ENCODE data around the gene CORO6. TPM values are rescaled to one million over a fixed set of nuclear protein-coding genes. Genes with fewer than 3 reads are reported as not detected.

The CORO6 gene
- total RNA-seq, 3 donors from 2014 or later = 1.2 to 21.3 (median 2.5) TPM

GRCh38 chr17:29585080-29585751 is 37.5 kb downstream of the CORO6 start:
- no peaks in the 10 kb centered on the region for H3K36me3 ChIP-seq (ENCODE audit: low read depth)
- TF ChIP-seq, protein P1, sequence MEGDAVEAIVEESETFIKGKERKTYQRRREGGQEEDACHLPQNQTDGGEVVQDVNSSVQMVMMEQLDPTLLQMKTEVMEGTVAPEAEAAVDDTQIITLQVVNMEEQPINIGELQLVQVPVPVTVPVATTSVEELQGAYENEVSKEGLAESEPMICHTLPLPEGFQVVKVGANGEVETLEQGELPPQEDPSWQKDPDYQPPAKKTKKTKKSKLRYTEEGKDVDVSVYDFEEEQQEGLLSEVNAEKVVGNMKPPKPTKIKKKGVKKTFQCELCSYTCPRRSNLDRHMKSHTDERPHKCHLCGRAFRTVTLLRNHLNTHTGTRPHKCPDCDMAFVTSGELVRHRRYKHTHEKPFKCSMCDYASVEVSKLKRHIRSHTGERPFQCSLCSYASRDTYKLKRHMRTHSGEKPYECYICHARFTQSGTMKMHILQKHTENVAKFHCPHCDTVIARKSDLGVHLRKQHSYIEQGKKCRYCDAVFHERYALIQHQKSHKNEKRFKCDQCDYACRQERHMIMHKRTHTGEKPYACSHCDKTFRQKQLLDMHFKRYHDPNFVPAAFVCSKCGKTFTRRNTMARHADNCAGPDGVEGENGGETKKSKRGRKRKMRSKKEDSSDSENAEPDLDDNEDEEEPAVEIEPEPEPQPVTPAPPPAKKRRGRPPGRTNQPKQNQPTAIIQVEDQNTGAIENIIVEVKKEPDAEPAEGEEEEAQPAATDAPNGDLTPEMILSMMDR (IDR thresholded peaks at IDR 0.05) = no peak
- H3K4me1 ChIP-seq (ENCODE audit: low read depth) = peaks cover 15% of the 10 kb centered on the region
- H3K4me3 ChIP-seq = no peak overlapping the region
- DNase-seq (peak in 1 of 3 donors; percentile 31), ATAC-seq (no peak)
- intact Hi-C loops (cut with DNase I, micrococcal nuclease) = no loop called here
- H3K9me3 ChIP-seq = no peaks in the 10 kb centered on the region

- Histone ChIP-seq H3K4me3 (no peak overlapping the region), H3K36me3 (ENCODE audit: low read depth) (no peaks in the 10 kb centered on the region), H3K9me3 (no peaks in the 10 kb centered on the region), H3K4me1 (ENCODE audit: low read depth) (peaks cover 11% of the 10 kb centered on the region)
- ATAC-seq = no peak
- intact Hi-C loops (cut with DNase I, micrococcal nuclease) = no loop called here
- TF ChIP-seq, protein P1 (IDR thresholded peaks at IDR 0.05) = no peak
- DNase-seq = peak in 2 of 3 donors; percentile 36 to 46
These were observed 38.1 kb downstream of the CORO6 start for GRCh38 chr17:29584452-29585079.

DNA sequence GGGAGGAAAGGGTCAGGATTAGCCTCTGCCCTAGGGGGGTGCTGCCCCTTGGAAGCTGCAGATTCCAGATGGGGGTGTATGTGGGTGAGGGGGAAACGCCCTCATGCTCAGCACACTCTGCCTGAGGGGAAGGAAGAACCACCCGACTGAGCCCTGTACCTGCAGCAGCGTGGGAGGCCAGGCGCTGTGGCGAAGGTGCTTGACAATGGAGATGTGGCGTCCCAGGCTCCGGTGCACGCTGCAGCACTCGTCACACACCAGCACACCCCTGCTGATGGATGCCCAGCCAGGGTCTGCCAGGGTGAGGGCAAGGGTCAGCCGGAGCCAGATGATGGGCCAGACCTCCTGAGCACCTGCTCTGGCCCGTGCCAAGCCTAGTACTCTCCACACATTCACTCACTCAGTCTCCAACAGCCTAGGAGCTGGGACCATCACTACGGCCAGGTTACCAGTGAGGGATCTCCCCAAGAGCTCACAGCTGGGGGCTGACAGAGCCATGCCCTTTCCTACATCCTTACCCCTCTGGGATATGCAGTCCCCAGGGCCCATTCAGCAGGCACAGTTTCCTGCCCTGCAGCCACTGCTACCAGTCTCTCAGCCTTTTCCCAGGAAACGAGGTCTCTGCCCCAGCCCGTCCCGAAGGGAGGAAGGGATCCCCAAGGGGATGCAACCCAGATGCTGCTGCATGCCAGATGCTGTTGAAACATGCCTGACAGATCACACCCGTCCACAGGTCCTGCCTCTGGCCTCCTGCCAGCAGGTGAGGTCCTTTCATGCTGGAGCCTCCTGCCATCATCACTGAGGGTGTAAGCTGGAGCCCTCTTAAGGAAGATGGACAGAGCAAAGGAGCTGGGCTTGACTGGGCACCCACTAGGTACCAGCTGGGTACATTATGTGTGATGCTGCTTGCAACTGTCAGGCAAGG is 39.1 kb downstream of the CORO6 start:
- no peak for ATAC-seq
- peak in 2 of 3 donors; percentile 30 to 50 for DNase-seq
- TF ChIP-seq, protein P1 (IDR thresholded peaks at IDR 0.05) = no peak
- intact Hi-C loops (cut with DNase I, micrococcal nuclease) = no loop called here
- H3K36me3 ChIP-seq (ENCODE audit: low read depth) = no peaks in the 10 kb centered on the region
- peaks cover 11% of the 10 kb centered on the region for H3K4me1 ChIP-seq (ENCODE audit: low read depth)
- H3K4me3 ChIP-seq = no peak overlapping the region
- H3K9me3 ChIP-seq = no peaks in the 10 kb centered on the region

DNA sequence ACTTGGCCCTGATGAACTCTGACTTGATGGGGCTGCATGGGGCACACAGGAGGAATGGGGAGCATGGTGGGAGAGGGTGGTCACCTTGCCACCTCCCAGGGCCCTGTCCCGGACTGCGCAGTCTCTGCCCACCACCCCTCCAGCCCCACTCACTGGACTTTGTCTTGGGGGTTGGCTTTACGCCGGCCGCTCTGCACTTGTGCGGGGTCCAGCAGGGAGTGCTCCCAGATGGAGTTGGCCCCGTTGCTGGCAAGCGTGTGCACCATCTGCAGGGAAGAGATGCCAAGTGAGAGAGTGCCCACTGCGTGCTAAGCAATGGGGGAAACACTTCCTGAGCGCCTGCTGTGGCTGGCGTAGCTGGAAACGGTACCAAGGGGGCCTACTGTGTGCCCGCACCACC is 39.9 kb downstream of the CORO6 start:
- ATAC-seq (no peak), DNase-seq (peak in 2 of 3 donors; percentile 18 to 37)
- Histone ChIP-seq H3K9me3 (no peaks in the 10 kb centered on the region), H3K36me3 (ENCODE audit: low read depth) (no peaks in the 10 kb centered on the region), H3K4me1 (ENCODE audit: low read depth) (peaks cover 4% of the 10 kb centered on the region), H3K4me3 (no peak overlapping the region)
- intact Hi-C loops (cut with DNase I, micrococcal nuclease) = no loop called here
- TF ChIP-seq, protein P1 (IDR thresholded peaks at IDR 0.05) = no peak

DNA sequence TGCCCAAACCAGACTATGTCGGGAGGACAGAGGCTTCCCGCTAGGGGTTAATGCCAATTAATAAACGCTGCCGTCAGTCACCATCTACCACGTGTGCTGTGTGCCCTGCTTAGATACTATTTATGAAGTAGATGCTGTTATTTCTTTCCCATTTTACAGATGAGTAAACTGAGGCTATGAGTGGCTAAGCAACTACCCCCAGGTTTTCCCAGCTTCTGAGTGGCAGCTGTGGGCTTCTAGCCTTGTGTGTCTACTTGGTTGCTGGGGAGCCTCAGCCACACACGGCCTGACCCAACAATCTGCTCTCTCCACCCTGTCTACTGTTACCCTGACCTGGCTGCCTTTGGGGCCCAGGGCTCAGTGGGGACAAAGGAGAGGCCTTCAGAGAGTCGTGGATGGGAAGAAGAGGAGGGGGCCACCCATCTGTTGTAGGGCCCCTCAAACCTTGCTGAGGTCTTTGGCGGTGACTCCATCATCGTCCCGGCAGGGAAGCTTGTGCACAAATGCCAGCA is 40.4 kb downstream of the CORO6 start:
- ATAC-seq (no peak), DNase-seq (peak in 1 of 3 donors; percentile 24)
- TF ChIP-seq, protein P1 (IDR thresholded peaks at IDR 0.05) = no peak
- Histone ChIP-seq H3K4me1 (ENCODE audit: low read depth) (peaks cover 2% of the 10 kb centered on the region), H3K4me3 (no peak overlapping the region), H3K36me3 (ENCODE audit: low read depth) (no peaks in the 10 kb centered on the region), H3K9me3 (no peaks in the 10 kb centered on the region)
- intact Hi-C loops (cut with DNase I, micrococcal nuclease) = no loop called here

Data from mucosa of descending colon (tissue), 3 donors.